Left ventricle myocardium inferior (tissue), 1 donor: ENCODE measurements around the gene COX8C. TPM values are rescaled to one million over a fixed set of nuclear protein-coding genes. Genes with fewer than 3 reads are reported as not detected.

Experiments used
- DNase-seq: peaks from one replicate; pipeline ENCODE4 v3.0.0-alpha.2; 2020
- H3K27ac ChIP-seq: fragments of 200-600 bp; replicated peaks from 2 replicates; pipeline ENCODE4 v1.8.0; 2021
- H3K27me3 ChIP-seq: fragments of 200-600 bp; 2 replicates; pipeline ENCODE4 v1.8.0; 2021; ENCODE audit warnings: low read depth
- H3K36me3 ChIP-seq: fragments of 200-600 bp; 2 replicates; pipeline ENCODE4 v1.8.0; 2021
- H3K4me1 ChIP-seq: fragments of 200-600 bp; 2 replicates; pipeline ENCODE4 v1.8.0; 2021
- H3K4me3 ChIP-seq: fragments of 200-600 bp; 2 replicates; pipeline ENCODE4 v1.8.0; 2021; ENCODE audit warnings: mild to moderate bottlenecking, moderate library complexity
- H3K9me3 ChIP-seq: fragments of 200-600 bp; replicated peaks from 2 replicates; pipeline ENCODE4 v1.8.0; 2021
- CTCF ChIP-seq: fragments of 200-600 bp; IDR thresholded peaks from 2 replicates; pipeline ENCODE4 v1.8.0; 2021; ENCODE audit warnings: antibody characterized with exemption, mild to moderate bottlenecking, borderline replicate concordance
- intact Hi-C: fragments of 100-400 bp; cut with micrococcal nuclease; formaldehyde crosslinking; loops from one replicate; pipeline ENCODE4 v1.11.0; 2022
- total RNA-seq: library from RNA; stranded (reverse); fragmentation: NEBNext Ultra II Directional; extraction: Animal tissue kit (Norgen Biotek cat#: 25700); gene quantifications from one replicate; pipeline ENCODE4 v1.2.1, GENCODE V29; 2021
- donor health status: DM: no; HTN: yes; CAD: no; lungs with severe emphysema.

COX8C gene
- total RNA-seq, 1 donor from 2014 or later: 1.3 TPM

DNA sequence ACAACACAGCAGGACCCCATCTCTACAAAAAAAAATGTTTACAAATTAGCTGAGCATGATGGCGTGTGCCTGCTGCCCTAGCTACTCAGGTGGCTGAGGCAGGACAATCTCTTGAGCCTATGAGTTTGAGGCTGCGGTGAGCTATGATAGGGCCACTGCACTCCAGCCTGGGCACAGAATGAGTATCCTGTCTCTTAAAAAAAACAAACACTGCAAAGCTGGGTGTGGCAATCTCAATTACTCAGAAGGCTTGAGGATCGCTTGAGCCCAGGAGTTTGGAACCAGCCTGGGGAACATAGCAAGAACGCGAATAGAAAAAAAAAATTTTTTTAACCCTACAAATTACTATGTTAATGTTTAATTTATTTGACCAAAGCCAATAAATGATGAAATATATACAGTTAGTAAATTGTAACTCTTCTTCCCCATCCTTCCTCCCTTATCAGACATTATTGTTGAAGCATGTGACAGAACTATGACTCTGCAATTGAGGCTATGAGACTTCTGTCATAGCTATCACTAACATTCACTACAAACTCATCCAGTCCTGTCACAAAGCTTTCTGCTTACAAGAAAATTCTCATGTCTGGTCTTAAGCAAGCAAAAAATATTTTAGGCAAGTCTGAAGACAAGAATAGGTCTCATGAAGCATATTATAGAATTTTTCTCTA, 23.9 kb upstream of the COX8C start:
- no peak for TF ChIP-seq CTCF
- H3K27me3 ChIP-seq: no peaks in the 10 kb centered on the region
- H3K27ac ChIP-seq: no peak overlapping the region
- intact Hi-C loops: no loop called here
- no peak for DNase-seq
- H3K9me3 ChIP-seq: no peaks in the 10 kb centered on the region
- peaks cover 69% of the 10 kb centered on the region for H3K4me1 ChIP-seq
- H3K4me3 ChIP-seq: no peak overlapping the region
- no peaks in the 10 kb centered on the region for H3K36me3 ChIP-seq

- intact Hi-C loops: no loop called here
- Histone ChIP-seq H3K9me3 (no peaks in the 10 kb centered on the region), H3K4me3 (no peak overlapping the region), H3K27me3 (no peaks in the 10 kb centered on the region), H3K36me3 (no peaks in the 10 kb centered on the region), H3K27ac (no peak overlapping the region), H3K4me1 (peaks cover 64% of the 10 kb centered on the region)
- DNase-seq: no peak
- no peak for TF ChIP-seq CTCF
Observed at GRCh38 chr14:93323600-93324174, 23.3 kb upstream of the COX8C start.

DNA sequence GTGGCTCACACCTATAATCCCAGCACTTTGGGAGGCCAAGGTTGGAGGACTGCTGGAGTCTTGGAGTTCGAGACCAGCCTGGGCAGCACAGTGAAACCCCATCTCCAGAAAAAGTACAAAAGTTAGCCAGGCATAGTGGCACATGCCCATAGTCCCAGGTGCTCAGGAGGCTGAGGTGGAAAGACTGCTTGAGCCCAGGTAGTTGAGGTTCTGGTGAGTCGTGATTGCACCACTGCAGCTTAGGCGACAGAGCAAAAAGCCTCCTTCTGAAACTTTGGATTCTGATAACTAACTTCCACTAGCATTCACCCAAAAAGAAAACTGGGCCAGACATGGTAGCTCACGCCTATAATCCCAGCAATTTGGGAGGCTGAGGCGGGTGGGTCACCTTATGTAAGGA, 20.8 kb upstream of the COX8C start:
- intact Hi-C loops: no loop called here
- Histone ChIP-seq H3K4me3 (no peak overlapping the region), H3K4me1 (peaks cover 60% of the 10 kb centered on the region), H3K9me3 (no peaks in the 10 kb centered on the region), H3K27me3 (no peaks in the 10 kb centered on the region), H3K36me3 (no peaks in the 10 kb centered on the region), H3K27ac (no peak overlapping the region)
- DNase-seq: no peak
- TF ChIP-seq CTCF: no peak

GRCh38 chr14:93328546-93328945, 18.4 kb upstream of the COX8C start:
- Histone ChIP-seq H3K27me3 (no peaks in the 10 kb centered on the region), H3K27ac (no peak overlapping the region), H3K9me3 (no peaks in the 10 kb centered on the region), H3K4me1 (peaks cover 67% of the 10 kb centered on the region), H3K4me3 (no peak overlapping the region), H3K36me3 (no peaks in the 10 kb centered on the region)
- DNase-seq: no peak
- no peak for TF ChIP-seq CTCF
- intact Hi-C loops: no loop called here

DNA sequence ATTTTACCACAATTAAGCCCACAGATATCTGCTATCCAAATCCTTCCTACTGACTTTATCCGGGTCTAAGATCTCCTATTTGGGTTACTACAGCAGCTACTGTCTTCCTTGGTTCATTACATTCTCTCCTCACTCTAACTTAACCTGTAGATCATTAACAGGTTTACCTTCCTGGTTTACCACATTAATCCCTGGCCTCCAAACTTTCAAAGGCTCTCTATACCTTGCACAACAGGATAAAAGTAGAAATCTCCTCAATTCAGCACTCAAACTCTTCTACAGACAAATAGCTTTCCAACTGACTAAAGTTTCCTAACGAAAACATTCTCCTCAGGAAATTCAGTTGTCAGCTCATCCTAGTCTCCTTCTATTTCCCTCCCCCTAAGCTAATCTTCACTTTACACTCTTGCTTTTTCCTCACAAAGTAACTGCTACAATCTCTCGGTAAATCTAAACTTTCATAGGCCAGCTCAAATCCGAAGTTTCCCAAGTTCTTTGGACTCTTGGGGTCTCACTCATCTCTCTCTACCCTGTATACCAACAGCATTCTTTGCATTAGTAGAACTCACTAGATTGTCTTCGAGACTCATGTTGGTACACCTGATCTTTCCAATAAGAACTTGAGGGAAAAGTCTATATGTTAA, 16.9 kb upstream of the COX8C start:
- no peak for DNase-seq
- peaks cover 65% of the 10 kb centered on the region for H3K4me1 ChIP-seq
- no peaks in the 10 kb centered on the region for H3K27me3 ChIP-seq
- no peaks in the 10 kb centered on the region for H3K36me3 ChIP-seq
- no peak overlapping the region for H3K4me3 ChIP-seq
- no peaks in the 10 kb centered on the region for H3K9me3 ChIP-seq
- no peak overlapping the region for H3K27ac ChIP-seq
- no peak for TF ChIP-seq CTCF
- intact Hi-C loops: no loop called here
